Activated CD4-positive, CD25-positive, alpha-beta regulatory T cell (primary cell): Measurements from ENCODE around the gene TEKT5.
"Not testable (repeated sequence)": the region's sequence is repeated elsewhere in the genome, so short reads cannot be mapped to it uniquely, and the experiment has no call there.

Source experiments
- DNase-seq, 4 experiments: peaks; one replicate each; lab custom pipeline; 2025; lab: John Stamatoyannopoulos, UW

Gene TEKT5

DNA sequence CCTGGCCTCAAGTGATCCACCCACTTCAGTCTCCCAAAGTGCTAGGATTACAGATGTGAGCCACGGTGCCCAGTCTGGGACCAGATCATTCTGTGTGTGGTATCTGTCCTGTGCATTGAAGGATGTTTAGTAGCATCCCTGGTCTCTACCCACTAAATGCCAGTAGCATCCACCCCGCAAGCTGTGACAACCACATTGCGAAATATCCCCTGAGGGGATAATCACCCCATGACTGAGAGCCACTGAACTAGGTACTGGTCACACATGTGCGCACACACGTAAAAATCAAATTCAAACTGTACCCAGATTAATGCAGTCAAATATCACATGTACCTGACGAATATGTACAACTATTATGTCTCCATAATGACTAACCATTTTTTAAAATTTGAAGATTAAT, 35.8 kb downstream of the TEKT5 start:
- no peak for DNase-seq

GRCh38 chr16:10657925-10658324, 36.8 kb downstream of the TEKT5 start:
- no peak for DNase-seq

- no peak for DNase-seq
These were observed 38.1 kb downstream of the TEKT5 start for GRCh38 chr16:10656618-10657017.

- no peak for DNase-seq
These were observed 39.2 kb downstream of the TEKT5 start for GRCh38 chr16:10655415-10655977.

DNA sequence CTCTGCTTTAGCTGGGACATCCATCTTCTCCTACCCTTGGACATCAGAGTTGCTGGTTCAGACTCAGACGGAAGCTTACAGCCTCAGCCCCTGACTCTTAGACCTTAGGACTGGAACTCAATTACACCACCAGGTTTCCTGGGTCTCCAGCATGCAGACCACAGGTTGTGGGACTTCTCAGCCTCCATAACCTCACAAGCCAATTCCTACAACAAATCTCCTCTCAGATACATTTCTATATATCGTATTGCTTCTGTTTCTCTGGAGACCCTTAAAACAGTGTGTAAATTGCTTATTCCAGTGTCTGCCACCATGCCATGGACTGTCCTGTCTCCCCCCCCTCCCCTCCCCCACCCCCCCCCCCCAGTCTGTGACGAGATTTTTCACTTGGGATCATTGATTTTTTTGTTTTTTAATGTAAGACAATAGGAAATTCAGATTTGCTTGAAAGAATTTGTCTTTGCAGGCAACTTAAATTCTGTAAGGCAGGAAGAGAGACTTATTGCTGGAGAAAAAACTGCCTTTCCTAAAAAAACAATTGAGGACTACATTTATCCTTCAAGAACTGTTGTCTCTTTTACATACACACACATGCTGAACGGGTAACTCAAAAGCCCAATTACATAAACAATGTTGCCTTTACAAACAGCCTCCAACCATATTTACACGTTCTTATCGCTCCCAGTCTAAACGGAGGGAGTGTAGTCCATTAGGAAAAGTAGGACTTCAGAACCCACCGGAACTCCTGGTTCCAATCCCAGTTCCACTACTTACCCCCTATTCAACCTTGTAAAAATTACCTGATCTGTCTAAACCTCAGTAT, 39.9 kb downstream of the TEKT5 start:
- DNase-seq = no peak

DNA sequence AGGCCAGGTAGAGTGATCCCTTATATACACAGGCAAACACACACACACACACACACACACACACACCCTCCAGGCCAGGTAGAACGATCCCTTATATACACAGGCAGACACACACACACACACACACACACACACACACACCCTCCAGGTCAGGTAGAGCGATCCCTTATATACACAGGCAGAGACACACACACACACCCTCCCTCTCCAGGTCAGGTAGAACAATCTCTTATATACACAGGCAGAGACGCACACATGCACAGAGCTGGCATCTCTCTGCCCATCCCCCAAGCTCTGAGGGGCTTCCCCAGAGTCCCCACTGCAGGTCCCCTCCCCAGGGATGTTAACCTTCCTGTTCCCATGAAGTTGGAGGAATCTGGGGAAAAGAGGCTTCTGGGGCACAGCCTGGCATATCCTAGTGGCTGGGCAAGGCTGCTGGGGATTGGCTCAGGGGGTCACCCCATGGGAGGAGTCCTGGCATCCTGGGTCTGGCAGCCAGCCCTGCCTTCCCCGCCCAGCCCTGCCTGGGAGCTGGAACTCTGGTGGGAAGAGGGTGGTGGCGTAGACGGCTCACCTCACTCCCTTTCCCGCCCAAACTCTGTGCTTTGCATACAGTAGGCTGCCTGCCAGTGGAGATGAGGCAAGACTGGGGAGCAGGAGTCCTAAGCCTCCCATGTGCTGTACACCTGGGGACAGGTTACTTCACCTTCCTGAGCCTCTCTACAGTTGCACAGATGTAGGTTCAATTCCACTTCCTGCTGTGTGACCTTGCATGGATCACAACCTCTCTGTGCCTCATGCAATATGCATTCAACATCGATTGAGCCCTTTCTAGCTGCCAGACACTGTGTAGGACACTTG, 41.8 kb downstream of the TEKT5 start:
- DNase-seq = no peak

GRCh38 chr16:10649098-10649497, 45.6 kb downstream of the TEKT5 start:
- DNase-seq = not testable (repeated sequence)

DNA sequence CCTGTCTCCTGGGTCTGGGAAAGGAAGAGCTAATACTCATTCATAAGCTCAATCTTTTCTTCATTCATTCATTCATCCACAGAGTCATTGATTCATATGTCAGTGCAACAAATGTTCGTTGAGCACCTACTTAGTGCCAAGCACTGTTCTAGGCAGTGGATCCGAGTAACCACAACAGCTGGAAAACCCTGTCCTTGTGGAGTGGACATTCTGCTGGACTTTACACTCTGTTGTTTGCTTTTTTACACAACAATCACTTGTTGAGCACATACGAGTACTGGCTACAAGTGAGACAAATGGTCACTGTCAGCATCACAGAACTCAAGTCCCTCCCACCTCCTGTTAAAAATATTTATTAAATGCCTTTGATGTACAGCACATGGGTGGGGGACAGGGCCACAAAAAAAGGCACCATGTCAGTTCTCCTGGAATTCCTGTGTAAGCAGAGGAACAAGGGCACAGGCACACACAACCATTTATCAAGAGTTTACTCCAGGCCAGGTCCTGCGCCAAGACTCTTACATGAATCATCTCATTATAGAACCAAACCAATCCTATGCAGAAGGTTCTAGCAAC, 46.9 kb downstream of the TEKT5 start:
- no peak for DNase-seq

- DNase-seq = no peak
These were observed 47.4 kb downstream of the TEKT5 start for GRCh38 chr16:10647264-10647720.

GRCh38 chr16:10646581-10647263, 48.0 kb downstream of the TEKT5 start:
- no peak for DNase-seq

DNA sequence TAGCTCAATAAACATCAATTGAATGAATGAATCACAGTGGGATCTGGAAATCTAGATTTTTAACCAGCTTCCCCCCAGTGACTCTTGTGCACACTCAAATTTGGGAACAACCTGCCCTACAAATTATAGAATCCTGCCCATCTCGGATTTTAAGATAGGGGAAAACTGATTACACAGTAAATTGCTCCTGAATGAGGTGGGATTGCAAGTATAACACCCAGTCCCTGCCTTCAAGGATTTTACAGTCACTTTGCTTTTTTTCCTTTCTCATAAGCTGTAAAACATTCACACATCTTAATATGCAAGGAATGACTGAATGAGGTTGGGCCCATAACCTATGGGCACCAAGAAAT, 48.5 kb downstream of the TEKT5 start:
- DNase-seq = no peak

GRCh38 chr16:10644092-10644491, 50.6 kb downstream of the TEKT5 start:
- DNase-seq = no peak

DNA sequence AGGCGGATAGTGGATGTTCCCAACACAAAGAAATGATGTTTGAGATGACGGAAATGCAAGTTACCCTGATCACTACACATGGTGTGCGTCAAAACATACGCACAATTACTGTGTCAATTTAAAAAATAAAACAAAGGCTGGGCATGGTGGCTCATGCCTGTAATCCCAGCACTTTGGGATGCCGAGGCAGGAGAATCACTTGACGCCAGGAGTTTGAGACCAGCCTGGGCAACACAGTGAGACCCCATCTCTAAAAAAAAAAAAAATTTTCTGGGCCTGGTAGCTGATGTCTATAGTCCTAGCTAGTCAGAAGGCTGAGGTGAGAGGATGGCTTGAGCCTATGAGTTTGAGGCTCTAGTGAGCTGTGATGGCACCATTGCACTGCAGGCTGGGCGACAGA, 51.8 kb downstream of the TEKT5 start:
- DNase-seq = no peak

DNA sequence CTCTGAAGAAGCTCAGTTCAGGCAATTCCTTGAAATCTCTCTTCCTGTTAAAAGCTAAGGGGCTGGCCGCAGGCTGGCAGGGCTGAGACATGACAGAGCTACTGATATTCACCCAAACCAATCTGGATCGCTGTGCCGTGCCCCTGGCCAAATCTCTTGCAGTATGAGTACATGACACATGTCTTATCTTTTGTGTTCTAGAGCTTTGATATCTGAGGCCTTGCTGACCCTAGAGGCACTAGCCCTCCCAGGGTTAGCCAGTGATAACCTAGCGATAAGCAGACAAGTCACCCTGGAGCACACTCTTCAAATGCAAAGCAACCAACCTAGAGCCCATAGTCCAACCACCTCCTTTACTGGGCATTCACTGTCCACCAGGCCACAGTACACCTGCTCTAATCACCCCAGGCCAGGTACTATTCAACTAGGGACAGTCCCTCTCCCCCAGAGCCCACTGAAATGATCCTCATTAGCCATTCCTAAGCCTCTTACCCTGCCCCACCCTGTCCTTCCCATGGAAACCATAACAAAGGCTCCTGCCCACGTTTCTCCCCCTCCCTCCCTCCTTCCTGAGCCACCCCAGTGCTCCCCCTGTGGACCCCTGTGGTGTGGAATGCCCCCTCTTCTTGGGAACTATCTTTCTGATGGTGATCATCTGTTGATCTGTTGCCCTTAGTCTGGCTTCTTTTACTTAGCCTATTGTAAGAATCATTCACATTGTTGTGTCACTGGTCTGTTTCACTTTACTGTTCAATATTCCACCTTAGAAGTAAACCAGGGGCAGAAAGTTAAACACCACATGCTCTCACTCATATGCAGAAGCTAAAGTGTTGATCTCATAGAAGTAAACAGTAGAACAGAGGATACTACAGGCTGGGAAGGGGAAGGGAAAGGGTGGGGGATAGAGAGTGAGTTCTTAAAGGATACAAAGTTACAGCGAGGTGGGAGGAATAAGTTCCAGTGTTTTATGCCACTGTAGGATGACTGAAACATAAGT, 52.5 kb downstream of the TEKT5 start:
- no peak for DNase-seq

GRCh38 chr16:10641555-10641952, 53.2 kb downstream of the TEKT5 start:
- DNase-seq = no peak

DNA sequence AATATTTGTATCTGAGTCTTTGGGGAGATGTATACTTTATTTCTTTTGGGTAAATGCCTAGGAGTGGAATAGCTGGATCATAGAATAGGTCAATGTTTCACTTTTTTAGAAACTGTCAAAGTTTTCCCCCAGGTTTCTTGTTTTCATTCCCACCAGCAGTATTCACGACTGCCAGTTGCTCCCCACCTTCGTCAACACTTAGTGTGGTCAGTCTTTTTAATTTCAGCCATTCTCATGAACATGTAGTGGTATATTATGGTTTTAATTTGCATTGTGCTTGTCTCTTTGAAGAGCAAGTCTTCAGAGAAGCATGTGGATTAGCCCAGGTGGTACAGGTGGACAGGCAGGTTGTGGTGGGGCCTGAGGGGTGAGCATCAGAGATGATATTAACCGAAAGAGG, 53.8 kb downstream of the TEKT5 start:
- no peak for DNase-seq

- no peak for DNase-seq
These were observed 56.6 kb downstream of the TEKT5 start for GRCh38 chr16:10638101-10638500.

DNA sequence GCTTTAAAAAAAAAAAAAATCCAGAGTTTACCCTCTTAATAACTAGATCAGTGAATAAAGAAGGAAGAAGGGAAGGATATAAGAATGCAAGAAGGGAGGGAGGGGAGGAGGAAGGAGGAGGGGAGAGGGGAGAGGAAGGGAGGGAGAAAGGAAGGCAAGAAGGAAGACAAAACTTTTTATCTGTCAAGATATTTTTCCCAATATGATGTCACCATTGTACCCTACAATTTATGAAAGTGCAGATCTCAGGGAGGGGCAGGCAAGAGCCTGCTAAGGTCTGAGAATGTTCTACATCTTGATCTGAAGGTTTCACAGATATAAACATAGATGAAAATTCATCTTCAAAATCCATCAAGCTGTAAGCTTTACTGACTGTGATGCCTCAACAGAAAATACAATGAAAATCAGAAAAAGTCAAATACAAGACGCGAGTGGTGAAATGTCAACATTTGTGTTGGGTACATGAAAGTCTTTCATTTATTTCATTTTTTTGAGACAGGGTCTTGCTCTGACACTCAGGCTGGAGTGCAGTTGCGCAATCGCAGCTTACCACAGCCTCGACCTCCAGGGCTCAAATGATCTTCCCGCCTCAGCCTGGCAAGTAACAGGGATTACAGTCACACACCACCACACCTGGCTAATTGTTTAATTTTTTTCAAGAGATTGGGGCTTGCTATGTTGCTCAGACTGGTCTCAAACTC, 57.2 kb downstream of the TEKT5 start:
- DNase-seq = no peak

DNA sequence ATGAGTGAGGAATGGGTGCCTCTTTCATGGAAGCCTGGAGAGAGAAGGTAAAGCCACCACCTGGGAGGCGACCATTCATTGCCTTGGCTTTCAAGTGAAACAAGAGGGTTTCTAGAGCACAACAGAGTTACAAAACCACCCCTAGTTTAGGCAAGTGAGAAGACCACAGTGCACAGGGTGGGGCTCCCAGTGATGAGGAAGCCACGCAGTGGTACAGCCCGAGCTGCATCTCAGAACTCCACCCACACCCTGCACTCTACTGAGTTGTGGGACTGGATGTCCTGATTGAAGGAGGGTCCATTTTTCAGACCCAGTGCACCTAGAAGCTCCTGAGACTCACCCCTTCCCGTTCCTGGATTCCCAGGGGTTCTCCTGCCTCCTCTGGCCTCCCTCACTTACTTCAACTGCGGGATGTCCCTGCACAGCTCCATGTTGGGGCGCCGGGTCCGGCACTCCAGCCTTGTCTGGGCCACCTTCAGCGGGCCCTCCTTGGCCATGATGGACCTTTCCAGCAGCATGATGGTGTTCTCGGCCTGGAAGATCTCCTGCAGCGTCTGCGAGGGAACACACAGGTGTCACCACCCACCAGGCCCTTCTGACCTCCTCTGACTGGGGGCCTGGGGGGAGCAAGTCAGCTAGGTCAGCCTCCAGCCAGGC, 59.2 kb downstream of the TEKT5 start:
- no peak for DNase-seq
